Smooth muscle cell (in vitro differentiated cells): Measurements from ENCODE around the gene ICA1. TPM values are rescaled to one million over a fixed set of nuclear protein-coding genes. Genes with fewer than 3 reads are reported as not detected.

Source experiments
- DNase-seq: peaks from one replicate; lab custom pipeline; 2025; ENCODE audit not compliant: unreplicated experiment; lab: John Stamatoyannopoulos, UW
- H2AFZ ChIP-seq: fragments of 200-600 bp; sonication (generic); 2 replicates; pipeline ENCODE4 v1.6.0; 2016; ENCODE audit warnings: antibody characterized with exemption, low read depth, mild to moderate bottlenecking
- H3F3A ChIP-seq: fragments of 200-600 bp; sonication (generic); 2 replicates; pipeline ENCODE4 v1.6.0; 2017; ENCODE audit warnings: antibody characterized with exemption, low read depth
- H3K27ac ChIP-seq: fragments of 200-600 bp; sonication (generic); 2 replicates; pipeline ENCODE4 v1.5.1; 2016; ENCODE audit warnings: low read depth, mild to moderate bottlenecking
- H3K27me3 ChIP-seq: fragments of 200-600 bp; sonication (generic); 2 replicates; pipeline ENCODE4 v1.6.1; 2016; ENCODE audit warnings: low read depth, mild to moderate bottlenecking
- H3K36me3 ChIP-seq: fragments of 200-600 bp; sonication (generic); 2 replicates; pipeline ENCODE4 v1.5.1; 2016; ENCODE audit warnings: low read depth
- H3K4me1 ChIP-seq: fragments of 200-600 bp; sonication (generic); 2 replicates; pipeline ENCODE4 v1.5.1; 2016; ENCODE audit warnings: low read depth
- H3K4me2 ChIP-seq: fragments of 200-600 bp; sonication (generic); 2 replicates; pipeline ENCODE4 v1.6.0; 2016; ENCODE audit warnings: mild to moderate bottlenecking
- H3K4me3 ChIP-seq: fragments of 200-600 bp; sonication (generic); 2 replicates; pipeline ENCODE4 v1.5.1; 2016; ENCODE audit warnings: mild to moderate bottlenecking
- H3K79me2 ChIP-seq: fragments of 200-600 bp; sonication (generic); 2 replicates; pipeline ENCODE4 v1.6.0; 2016; ENCODE audit warnings: low read depth, mild to moderate bottlenecking
- H3K9ac ChIP-seq: fragments of 200-600 bp; sonication (generic); 2 replicates; pipeline ENCODE4 v1.6.0; 2016; ENCODE audit warnings: low read depth
- H3K9me3 ChIP-seq: fragments of 200-600 bp; sonication (generic); replicated peaks from 2 replicates; pipeline ENCODE4 v1.5.1; 2016; ENCODE audit warnings: low read depth
- H4K20me1 ChIP-seq: fragments of 200-600 bp; sonication (generic); 2 replicates; pipeline ENCODE4 v1.6.0; 2016; ENCODE audit warnings: low read depth
- WGBS: methylation state at CpG from one replicate; pipeline ENCODE4 v1.1.7; 2016; ENCODE audit warnings: low lambda C conversion rate; 5-methylcytosine and 5-hydroxymethylcytosine counted together
- polyA plus RNA-seq: library from polyadenylated mRNA; unstranded; fragments of >200 nt; fragmentation: Nextera tagmentation; extraction: Ambion mirVana; gene quantifications from 2 replicates; pipeline ENCODE4 v1.2.1, GENCODE V29; 2016
- total RNA-seq: library from RNA; depleted of rRNA; stranded (reverse); fragments of >200 nt; gene quantifications from 2 replicates; pipeline ENCODE4 v1.2.3, GENCODE V29; 2014
- TF ChIP-seq, protein P1 (sequence below): fragments of 200-600 bp; sonication (generic); IDR thresholded peaks from 2 replicates; pipeline ENCODE4 v1.5.1; 2017; ENCODE audit warnings: borderline replicate concordance, mild to moderate bottlenecking, antibody characterized with exemption; ENCODE audit not compliant: insufficient read depth, poor library complexity, severe bottlenecking

ICA1 gene
- total and polyA plus RNA-seq, 2 experiments from 2014 or later, result 4.3 to 5.0 TPM

DNA sequence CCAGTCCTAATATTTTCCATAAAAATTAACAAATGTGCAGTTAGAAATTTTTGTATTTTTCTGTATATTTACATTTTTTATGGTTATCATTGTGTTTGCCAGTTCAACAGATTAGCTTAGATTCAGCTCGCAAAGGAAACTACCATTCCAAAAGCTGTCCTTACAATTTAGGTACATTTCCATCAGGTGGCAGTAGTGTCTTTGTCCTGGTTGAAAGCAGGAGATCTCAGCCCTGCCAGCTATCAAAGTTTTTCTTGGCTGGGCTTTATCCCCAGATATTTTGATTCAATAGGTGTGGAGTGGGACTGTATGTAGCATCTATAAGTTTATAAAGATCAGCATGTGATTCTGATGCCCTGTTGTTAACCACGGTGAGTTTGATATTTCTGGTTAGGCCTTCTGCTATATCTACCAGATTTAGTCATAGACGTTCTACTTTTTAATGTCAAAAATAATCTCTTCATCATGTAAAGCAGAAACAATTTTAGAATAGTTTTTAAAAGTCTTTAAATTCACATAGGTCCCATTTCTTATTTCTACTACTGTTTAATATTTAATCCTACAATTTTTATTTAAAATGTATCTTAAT, 15.5 kb upstream of the ICA1 start:
- no peak overlapping the region for H3K4me3 ChIP-seq
- H3K4me2 ChIP-seq, result no peak overlapping the region
- no peaks in the 10 kb centered on the region for H3K36me3 ChIP-seq
- no peaks in the 10 kb centered on the region for H3K9me3 ChIP-seq
- no peaks in the 10 kb centered on the region for H4K20me1 ChIP-seq
- no peaks in the 10 kb centered on the region for H3F3A ChIP-seq
- no peaks in the 10 kb centered on the region for H3K27me3 ChIP-seq
- TF ChIP-seq, protein P1, sequence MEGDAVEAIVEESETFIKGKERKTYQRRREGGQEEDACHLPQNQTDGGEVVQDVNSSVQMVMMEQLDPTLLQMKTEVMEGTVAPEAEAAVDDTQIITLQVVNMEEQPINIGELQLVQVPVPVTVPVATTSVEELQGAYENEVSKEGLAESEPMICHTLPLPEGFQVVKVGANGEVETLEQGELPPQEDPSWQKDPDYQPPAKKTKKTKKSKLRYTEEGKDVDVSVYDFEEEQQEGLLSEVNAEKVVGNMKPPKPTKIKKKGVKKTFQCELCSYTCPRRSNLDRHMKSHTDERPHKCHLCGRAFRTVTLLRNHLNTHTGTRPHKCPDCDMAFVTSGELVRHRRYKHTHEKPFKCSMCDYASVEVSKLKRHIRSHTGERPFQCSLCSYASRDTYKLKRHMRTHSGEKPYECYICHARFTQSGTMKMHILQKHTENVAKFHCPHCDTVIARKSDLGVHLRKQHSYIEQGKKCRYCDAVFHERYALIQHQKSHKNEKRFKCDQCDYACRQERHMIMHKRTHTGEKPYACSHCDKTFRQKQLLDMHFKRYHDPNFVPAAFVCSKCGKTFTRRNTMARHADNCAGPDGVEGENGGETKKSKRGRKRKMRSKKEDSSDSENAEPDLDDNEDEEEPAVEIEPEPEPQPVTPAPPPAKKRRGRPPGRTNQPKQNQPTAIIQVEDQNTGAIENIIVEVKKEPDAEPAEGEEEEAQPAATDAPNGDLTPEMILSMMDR, result no peak
- no peaks in the 10 kb centered on the region for H3K79me2 ChIP-seq
- no peak overlapping the region for H3K9ac ChIP-seq
- no peaks in the 10 kb centered on the region for H3K4me1 ChIP-seq
- no peak overlapping the region for H3K27ac ChIP-seq
- H2AFZ ChIP-seq, result no peak overlapping the region
- WGBS, result 75% methylated on average over 3 of the region's 3 CpGs
- no peak for DNase-seq

DNA sequence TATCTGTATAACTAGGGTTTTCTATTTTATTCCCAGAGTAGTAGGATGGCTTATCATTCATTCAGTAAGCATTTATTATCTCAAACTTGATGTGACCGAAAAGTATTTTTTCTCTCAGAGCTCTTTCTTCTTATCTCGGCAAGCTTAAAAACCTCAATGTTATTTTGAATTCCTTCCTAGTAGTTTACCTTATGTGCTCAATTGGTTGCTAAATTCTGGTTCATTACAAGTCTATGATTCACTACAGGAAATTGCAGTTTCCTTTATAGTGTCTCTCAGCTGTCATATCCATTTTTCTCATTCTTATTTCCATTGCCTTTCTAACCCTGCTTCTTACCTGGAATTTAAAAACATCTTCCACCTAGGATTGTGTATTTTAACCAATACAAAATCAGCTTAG, 12.6 kb upstream of the ICA1 start:
- 77% methylated on average over 2 of the region's 2 CpGs for WGBS
- DNase-seq, result no peak
- H3K4me1 ChIP-seq, result no peaks in the 10 kb centered on the region
- H2AFZ ChIP-seq, result no peak overlapping the region
- no peaks in the 10 kb centered on the region for H3K27me3 ChIP-seq
- H3K4me3 ChIP-seq, result no peak overlapping the region
- no peaks in the 10 kb centered on the region for H3K9me3 ChIP-seq
- H3K36me3 ChIP-seq, result no peaks in the 10 kb centered on the region
- TF ChIP-seq, protein P1, result no peak
- H3K4me2 ChIP-seq, result peak overlapping the region; percentile 15
- H3F3A ChIP-seq, result no peaks in the 10 kb centered on the region
- H3K27ac ChIP-seq, result no peak overlapping the region
- H4K20me1 ChIP-seq, result no peaks in the 10 kb centered on the region
- H3K9ac ChIP-seq, result no peak overlapping the region
- H3K79me2 ChIP-seq, result no peaks in the 10 kb centered on the region

DNA sequence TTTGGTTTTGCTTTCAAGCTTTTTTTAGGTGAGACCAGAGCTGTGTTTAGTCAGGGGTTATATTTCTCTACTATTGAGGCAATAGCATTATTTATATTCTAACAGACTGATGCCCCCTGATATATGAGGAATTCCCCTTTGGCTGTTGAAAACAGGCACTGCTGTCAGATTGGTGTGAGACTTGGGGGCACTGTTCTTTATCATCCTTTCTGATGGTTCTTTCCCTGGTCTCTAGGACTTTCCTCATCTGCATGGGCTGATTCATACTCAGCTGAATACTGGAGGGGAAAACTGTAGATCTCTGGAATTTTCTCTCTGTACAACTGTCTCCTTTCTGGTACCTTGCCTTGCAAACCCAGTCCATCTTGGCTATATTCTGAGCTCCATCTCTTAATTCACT, 10.0 kb upstream of the ICA1 start:
- no peak for DNase-seq
- Histone ChIP-seq H3F3A (no peaks in the 10 kb centered on the region), H3K27me3 (no peaks in the 10 kb centered on the region), H3K9me3 (no peaks in the 10 kb centered on the region), H3K4me3 (no peak overlapping the region), H3K36me3 (no peaks in the 10 kb centered on the region), H3K79me2 (no peaks in the 10 kb centered on the region), H3K9ac (no peak overlapping the region), H3K4me2 (no peak overlapping the region), H3K4me1 (no peaks in the 10 kb centered on the region), H2AFZ (no peak overlapping the region), H4K20me1 (no peaks in the 10 kb centered on the region), H3K27ac (no peak overlapping the region)
- TF ChIP-seq, protein P1, result no peak

DNA sequence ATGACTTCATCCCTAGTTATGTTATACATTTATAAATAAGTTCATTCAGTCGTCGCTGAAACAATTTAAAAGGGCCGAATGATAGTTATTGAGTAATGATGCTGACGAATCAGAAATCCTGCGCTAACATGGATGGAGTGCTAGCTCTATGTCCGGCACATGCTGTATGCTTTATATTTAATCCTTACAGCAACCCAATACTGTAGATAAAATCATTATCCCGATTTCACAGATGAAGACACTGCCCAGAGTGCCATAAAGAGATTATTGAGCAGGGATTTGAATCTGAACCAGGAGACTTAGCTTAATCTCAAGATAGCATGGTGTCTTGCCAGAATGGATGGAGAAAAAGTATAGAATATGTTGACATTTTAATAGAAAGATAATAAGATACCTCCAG, 1.1 kb upstream of the ICA1 start:
- Histone ChIP-seq H3K4me3 (peak overlapping the region; percentile 81), H3K27me3 (peaks cover 26% of the 10 kb centered on the region), H3K4me2 (no peak overlapping the region), H3F3A (no peaks in the 10 kb centered on the region), H3K79me2 (no peaks in the 10 kb centered on the region), H3K27ac (no peak overlapping the region), H3K9ac (no peak overlapping the region), H3K36me3 (no peaks in the 10 kb centered on the region), H3K4me1 (no peaks in the 10 kb centered on the region), H3K9me3 (no peaks in the 10 kb centered on the region), H4K20me1 (no peaks in the 10 kb centered on the region), H2AFZ (no peak overlapping the region)
- WGBS, result 91% methylated on average over 7 of the region's 7 CpGs
- no peak for DNase-seq
- TF ChIP-seq, protein P1, result no peak
